Heart right ventricle (tissue), 16 donors: ENCODE results near the gene FBLIM1. TPM values are rescaled to one million over a fixed set of nuclear protein-coding genes. Genes with fewer than 3 reads are reported as not detected.

ENCODE experiments used
- ATAC-seq, 8 donors: fragments of 200-7000 bp; cut with Tn5 transposase; one replicate each; pipeline ENCODE4 v1.9.1; 2020; ENCODE audit warnings: mild to moderate bottlenecking in 8 of 8, moderate library complexity in 8 of 8, moderate number of reproducible peaks in 1 of 8
- DNase-seq, 2 donors: peaks; one replicate each; pipeline ENCODE4 v3.0.0-alpha.2; 2020
- H3K27ac ChIP-seq, 10 donors: fragments of 200-600 bp; sonication (generic) in 2 of 10; one replicate each; pipeline versions ENCODE4 v1.5.0 to v1.8.0; 2020 to 2022; ENCODE audit warnings: mild to moderate bottlenecking in 3 of 10
- H3K27me3 ChIP-seq, 7 donors: fragments of 200-600 bp; one replicate each; pipeline ENCODE4 v1.8.0; 2021 to 2022; ENCODE audit warnings: mild to moderate bottlenecking in 2 of 7
- H3K36me3 ChIP-seq, 9 donors: fragments of 200-600 bp; sonication (generic) in 1 of 9; one replicate each; pipeline versions ENCODE4 v1.5.0 to v1.8.0; 2020 to 2022; ENCODE audit warnings: mild to moderate bottlenecking in 2 of 9
- H3K4me1 ChIP-seq, 9 donors: fragments of 200-600 bp; sonication (generic) in 1 of 9; one replicate each; pipeline versions ENCODE4 v1.5.0 to v1.8.0; 2020 to 2022; ENCODE audit warnings: mild to moderate bottlenecking in 4 of 9
- H3K4me3 ChIP-seq, 10 donors: fragments of 200-600 bp; sonication (generic) in 2 of 10; one replicate each; pipeline versions ENCODE4 v1.5.0 to v1.8.0; 2020 to 2022; ENCODE audit warnings: mild to moderate bottlenecking in 7 of 10, moderate library complexity in 2 of 10
- H3K9me3 ChIP-seq, 11 donors: fragments of 200-600 bp in 10 of 11; sonication (generic) in 2 of 11; one replicate each; pipeline versions ENCODE4 v1.5.0 to v1.8.0; 2013 to 2022; ENCODE audit warnings: mild to moderate bottlenecking in 2 of 11, control low read depth in 1 of 11, moderate library complexity in 1 of 11
- CTCF ChIP-seq, 9 donors: fragments of 200-600 bp; sonication (generic) in 2 of 9; IDR thresholded peaks; one replicate each; pipeline versions ENCODE4 v1.5.0 to v1.8.0; 2021 to 2022; ENCODE audit warnings: antibody characterized with exemption in 9 of 9, mild to moderate bottlenecking in 5 of 9, moderate library complexity in 1 of 9
- WGBS, 2 donors: extraction: QIAGEN DNeasy Blood & Tissue Kit; methylation state at CpG; one replicate each; pipeline ENCODE4 v1.1.7; 2013; ENCODE audit warnings: inconsistent platforms in 1 of 2; 5-methylcytosine and 5-hydroxymethylcytosine counted together
- intact Hi-C, 10 donors: fragments of 100-400 bp; cut with DNase I; formaldehyde crosslinking; loops; one replicate each; pipeline versions ENCODE4 v1.11.1 to v1.14.2; 2022
- polyA plus RNA-seq, 2 donors: library from polyadenylated mRNA; stranded (reverse); fragments of 200-250 nt; gene quantifications; one replicate each; pipeline ENCODE4 v1.2.3, GENCODE V29; 2013
- total RNA-seq, 10 donors: library from RNA; stranded (reverse); fragmentation: NEBNext Ultra II Directional in 3 of 10; extraction: Animal tissue kit (Norgen Biotek cat#: 25700) in 3 of 10; gene quantifications; one replicate each; pipeline versions ENCODE4 v1.2.1 to v1.2.4, GENCODE V29; 2021 to 2023
- donor health status: Arrhythmogenic right ventricular cardiomyopathy.
- donor health status: ischemic (EF 13 %, LVEDD 7.1; RV severe dilation, severe dysfunction).
- donor health status: healthy with polysubstance abuse.
- donor health status: DM: no; HTN: yes; CAD: no.
- donor health status: DM: no; HTN: no; CAD: no.
- donor health status: ischemic (EF 25% LVEDD 6.9; RV normal size, moderate dysfunction).
- donor health status: ischemic (EF 25% LVEDD 5.7; RV mildly dilated, moderate dysfunction).
- donor health status: healthy.
- donor health status: DM: yes; HTN: yes; CAD: no.
- donor health status: Ischemic cardiomyopathy.
- donor health status: ischemic (EF 35%, LVEDD 5.7; RV mildly dilated, moderate dysfunction).
- donor health status: nonischemic (EF 11% LVEDD 7.7; RV severe dilation, severe dysfunction).
- donor health status: DM: yes; HTN: yes; CAD: no.
- donor health status: PGD.
- donor health status: ischemic (EF 29% LVEDD 5.4; RV normal size, mild dysfunction).
- donor health status: nonischemic (EF 23%, LVEDD 6.1; RV moderate dilation, normal function).

The FBLIM1 gene
- total and polyA plus RNA-seq, 12 donors: 27.0 to 115 (median 58.7) TPM

GRCh38 chr1:15750924-15751323, 7.7 kb upstream of the FBLIM1 start:
- intact Hi-C loops: no loop called here
- no peak for DNase-seq
- 91 to 92% methylated on average over 12 of the region's 12 CpGs for WGBS, 2 donors
- no peaks in the 10 kb centered on the region for H3K9me3 ChIP-seq
- no peaks in the 10 kb centered on the region for H3K27me3 ChIP-seq
- peaks cover 0 to 16% (median 9%) of the 10 kb centered on the region in 9 donors for H3K4me1 ChIP-seq
- TF ChIP-seq CTCF (IDR thresholded peaks at IDR 0.05): no peak
- H3K36me3 ChIP-seq: no peaks in the 10 kb centered on the region
- no peak overlapping the region for H3K4me3 ChIP-seq
- no peak for ATAC-seq
- no peak overlapping the region for H3K27ac ChIP-seq

DNA sequence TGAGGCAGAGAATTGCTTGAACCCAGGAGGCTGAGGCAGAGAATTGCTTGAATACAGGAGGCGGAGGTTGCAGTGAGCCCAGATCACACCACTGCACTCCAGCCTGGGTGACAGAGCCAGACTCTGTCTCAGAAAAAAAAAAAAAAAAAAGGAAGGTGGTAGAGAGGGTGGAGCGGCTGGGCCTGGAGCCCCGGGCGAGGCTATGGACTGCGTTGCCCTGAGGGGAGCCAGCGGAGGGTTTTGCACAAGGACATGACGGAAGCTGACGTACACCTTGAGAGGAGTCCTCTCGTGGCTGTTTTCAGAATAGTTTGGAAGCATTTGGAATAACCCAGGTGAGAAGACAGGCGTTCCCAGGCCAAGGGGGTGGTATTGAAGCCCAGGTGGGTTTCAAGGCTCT, 6.9 kb upstream of the FBLIM1 start:
- H3K4me3 ChIP-seq: no peak overlapping the region
- no peaks in the 10 kb centered on the region for H3K36me3 ChIP-seq
- peaks cover 0 to 7% (median 0%) of the 10 kb centered on the region in 7 donors for H3K27me3 ChIP-seq
- ATAC-seq (no peak), DNase-seq (no peak)
- intact Hi-C loops: no loop called here
- no peak for TF ChIP-seq CTCF (IDR thresholded peaks at IDR 0.05)
- WGBS, 2 donors: 88 to 89% methylated on average over 10 of the region's 10 CpGs
- H3K4me1 ChIP-seq: peaks cover 0 to 16% (median 9%) of the 10 kb centered on the region in 9 donors
- H3K27ac ChIP-seq: no peak overlapping the region
- no peaks in the 10 kb centered on the region for H3K9me3 ChIP-seq

DNA sequence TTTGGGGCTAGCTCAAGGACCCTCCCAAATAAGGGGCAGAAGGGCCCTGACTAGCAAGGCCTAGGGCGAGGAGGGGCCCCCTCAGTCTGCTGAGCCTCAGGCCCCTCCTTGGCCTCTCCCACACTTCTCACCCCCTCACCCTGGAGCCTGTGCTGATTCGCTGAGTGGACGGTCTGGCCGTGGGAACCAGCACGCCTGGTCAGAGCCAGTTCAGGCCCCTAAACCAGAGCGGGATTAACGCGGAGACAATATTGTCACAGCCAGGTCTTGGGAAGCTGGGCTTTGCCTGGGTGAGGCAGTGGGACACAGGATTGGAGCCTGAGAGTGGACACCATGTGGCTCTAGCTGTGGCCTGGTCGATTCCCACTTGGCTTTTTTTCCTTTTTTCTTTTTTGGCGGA, 4.8 kb upstream of the FBLIM1 start:
- no peak overlapping the region for H3K27ac ChIP-seq
- ATAC-seq (no peak), DNase-seq (no peak)
- intact Hi-C loops: no loop called here
- H3K4me3 ChIP-seq: no peak overlapping the region
- H3K36me3 ChIP-seq: no peaks in the 10 kb centered on the region
- TF ChIP-seq CTCF (IDR thresholded peaks at IDR 0.05): no peak
- WGBS, 2 donors: 80 to 81% methylated on average over 10 of the region's 10 CpGs
- peaks cover 0 to 27% (median 9%) of the 10 kb centered on the region in 7 donors for H3K27me3 ChIP-seq
- peaks cover 7 to 34% (median 17%) of the 10 kb centered on the region in 9 donors for H3K4me1 ChIP-seq
- H3K9me3 ChIP-seq: no peaks in the 10 kb centered on the region

DNA sequence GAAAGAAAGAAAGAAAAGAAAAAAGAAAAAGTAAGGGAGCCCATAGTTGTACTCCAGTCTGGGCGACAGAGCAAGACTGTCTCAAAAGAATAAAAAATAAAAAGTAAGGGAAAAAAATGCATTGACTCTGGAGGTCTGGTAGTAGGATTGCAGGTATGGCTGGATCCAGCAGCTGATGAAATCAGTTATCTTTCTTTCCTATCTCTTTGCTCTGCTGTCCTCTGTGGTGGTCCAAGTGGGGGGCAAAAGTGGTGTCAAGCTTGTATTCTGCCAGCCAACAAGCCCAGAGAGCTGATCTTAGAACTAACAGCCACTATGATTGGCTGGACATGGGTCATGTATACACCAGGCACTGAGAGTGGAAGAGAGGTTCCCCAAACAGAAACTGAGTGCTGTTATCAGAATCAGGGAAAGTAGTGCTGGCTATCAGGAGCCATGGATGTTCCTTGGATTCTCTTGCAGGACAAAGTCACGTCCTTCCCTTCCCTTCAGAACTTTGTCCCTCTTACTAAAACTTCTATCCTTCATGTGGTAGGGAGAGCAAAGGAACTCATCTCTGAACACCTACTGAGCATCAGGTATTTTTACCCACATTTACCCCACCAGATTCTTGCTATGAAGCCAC, 3.5 kb upstream of the FBLIM1 start:
- WGBS, 2 donors: 89 to 93% methylated on average over 2 of the region's 2 CpGs
- no peak for ATAC-seq
- Histone ChIP-seq H3K4me3 (no peak overlapping the region), H3K36me3 (no peaks in the 10 kb centered on the region), H3K27me3 (peaks cover 0 to 41% (median 16%) of the 10 kb centered on the region in 7 donors), H3K4me1 (peaks cover 7 to 37% (median 25%) of the 10 kb centered on the region in 9 donors), H3K27ac (no peak overlapping the region), H3K9me3 (no peaks in the 10 kb centered on the region)
- intact Hi-C loops: no loop called here
- no peak for DNase-seq
- TF ChIP-seq CTCF (IDR thresholded peaks at IDR 0.05): no peak
